ENCODE measurements around the gene DYRK4.

The DYRK4 gene

GRCh38 chr12:4628406-4628805 lies 66.4 kb downstream of the DYRK4 start:
- no peak for DNase-seq

- no peak for DNase-seq
Measured at GRCh38 chr12:4630262-4630661, 68.3 kb downstream of the DYRK4 start.

GRCh38 chr12:4643747-4644146 lies 81.7 kb downstream of the DYRK4 start:
- no peak for DNase-seq

- DNase-seq: no peak
Measured at GRCh38 chr12:4645023-4645422, 83.0 kb downstream of the DYRK4 start.

GRCh38 chr12:4648104-4648500 lies 86.1 kb downstream of the DYRK4 start:
- no peak for DNase-seq

- DNase-seq: peak; percentile 65 to 70
Measured at GRCh38 chr12:4648501-4649357, 86.7 kb downstream of the DYRK4 start, which contains the start of the genes AKAP3 and NDUFA9. TSS of gene AKAP3 (minus strand) at chr12:4649051. CDS start at chr12:4638196, 10,855 bp downstream. TSS of gene NDUFA9 (plus strand) at chr12:4649114. CDS start at chr12:4649127, 13 bp downstream.

- no peak for DNase-seq
Measured at GRCh38 chr12:4649358-4649661, 87.3 kb downstream of the DYRK4 start.

- DNase-seq: no peak
Measured at GRCh38 chr12:4653257-4653656, 91.2 kb downstream of the DYRK4 start.

- no peak for DNase-seq
Measured at GRCh38 chr12:4653691-4654090, 91.7 kb downstream of the DYRK4 start.

Data from stimulated activated CD4-positive, alpha-beta T cell treated with anti-CD3 and anti-CD28 coated beads, Interleukin-2, amount 100 ng/mL, for 48 hours (primary cell).